GM21786 (cell line): ENCODE data around the gene MDFI.
"Not testable (repeated sequence)": the region's sequence is repeated elsewhere in the genome, so short reads cannot be mapped to it uniquely, and the experiment has no call there.

Experiments
- ATAC-seq: cut with Tn5 transposase; IDR thresholded peaks from one replicate; pipeline ENCODE4 v1.9.1; 2021; ENCODE audit not compliant: unreplicated experiment

Gene MDFI

GRCh38 chr6:41602422-41602743 is 35.9 kb upstream of the MDFI start:
- no peak for ATAC-seq

GRCh38 chr6:41602864-41603608 is 35.2 kb upstream of the MDFI start:
- no peak for ATAC-seq

GRCh38 chr6:41604006-41604405 is 34.3 kb upstream of the MDFI start:
- ATAC-seq = no peak

- no peak for ATAC-seq
These were observed 32.6 kb upstream of the MDFI start for GRCh38 chr6:41605649-41606048.

- no peak for ATAC-seq
These were observed 31.2 kb upstream of the MDFI start for GRCh38 chr6:41607036-41607435.

- no peak for ATAC-seq
These were observed 30.5 kb upstream of the MDFI start for GRCh38 chr6:41607736-41608135.

GRCh38 chr6:41608443-41609151 is 29.7 kb upstream of the MDFI start:
- ATAC-seq = no peak

GRCh38 chr6:41614715-41615114 is 23.6 kb upstream of the MDFI start:
- ATAC-seq = no peak

GRCh38 chr6:41615311-41615710 is 23.0 kb upstream of the MDFI start:
- ATAC-seq = no peak

GRCh38 chr6:41618598-41618997 is 19.7 kb upstream of the MDFI start:
- ATAC-seq = no peak

GRCh38 chr6:41619193-41619592 is 19.1 kb upstream of the MDFI start:
- not testable (repeated sequence) for ATAC-seq

GRCh38 chr6:41621367-41621766 is 16.9 kb upstream of the MDFI start:
- no peak for ATAC-seq

GRCh38 chr6:41621802-41622201 is 16.5 kb upstream of the MDFI start:
- ATAC-seq = no peak

GRCh38 chr6:41622206-41622988 is 15.9 kb upstream of the MDFI start:
- no peak for ATAC-seq

GRCh38 chr6:41623330-41623729 is 14.9 kb upstream of the MDFI start:
- no peak for ATAC-seq

- ATAC-seq = no peak
These were observed 13.5 kb upstream of the MDFI start for GRCh38 chr6:41624621-41625380.

GRCh38 chr6:41625442-41625841 is 12.8 kb upstream of the MDFI start:
- no peak for ATAC-seq

GRCh38 chr6:41626022-41626421 is 12.2 kb upstream of the MDFI start:
- ATAC-seq = no peak

- ATAC-seq = no peak
These were observed 11.4 kb upstream of the MDFI start for GRCh38 chr6:41626917-41627316.

- no peak for ATAC-seq
These were observed 9.1 kb upstream of the MDFI start for GRCh38 chr6:41629128-41629527.

- no peak for ATAC-seq
These were observed 8.2 kb upstream of the MDFI start for GRCh38 chr6:41630069-41630468.
